ENCODE results near the gene SLC25A22.
A peak's percentile ranks its signal among the peaks of the same experiment; 100 is the strongest.

Gene SLC25A22

DNA sequence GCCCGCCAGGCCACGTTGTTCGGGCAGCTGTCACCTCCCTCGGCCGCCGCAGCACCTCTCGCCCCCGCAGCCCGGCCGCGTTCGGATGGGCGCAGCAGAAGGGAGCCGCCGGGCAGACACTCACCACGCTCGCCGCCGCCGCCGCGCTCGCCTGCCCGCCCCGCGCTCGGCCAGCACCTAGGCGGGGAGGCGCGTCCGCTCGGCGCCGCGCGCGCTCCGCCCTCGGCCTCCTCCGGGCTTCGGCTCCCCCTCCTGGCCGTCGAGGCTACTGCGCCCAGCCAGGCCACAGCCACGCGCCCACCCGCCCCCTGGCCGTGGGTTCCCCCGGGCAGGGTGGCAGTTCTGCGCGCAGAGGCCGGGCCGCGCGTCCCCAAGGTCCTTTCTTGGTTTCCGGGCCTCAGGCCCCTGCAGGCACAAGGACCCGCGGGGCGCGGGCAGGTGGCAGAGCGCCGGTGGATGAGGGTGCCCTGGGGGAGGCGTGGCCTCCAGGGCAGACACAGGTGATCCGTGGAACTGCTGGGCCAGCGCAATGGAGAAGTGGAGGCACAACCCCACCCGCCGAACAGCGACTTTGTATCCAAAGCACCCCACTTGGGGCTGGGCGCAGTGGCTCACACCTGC, at the start of gene SLC25A22:
TSS of gene SLC25A22 (minus strand) at position 189 of the 621 bp plus-strand sequence. CDS start 3,275 bp downstream, outside the sequence.
- DNase-seq: peak; percentile 72

DNA sequence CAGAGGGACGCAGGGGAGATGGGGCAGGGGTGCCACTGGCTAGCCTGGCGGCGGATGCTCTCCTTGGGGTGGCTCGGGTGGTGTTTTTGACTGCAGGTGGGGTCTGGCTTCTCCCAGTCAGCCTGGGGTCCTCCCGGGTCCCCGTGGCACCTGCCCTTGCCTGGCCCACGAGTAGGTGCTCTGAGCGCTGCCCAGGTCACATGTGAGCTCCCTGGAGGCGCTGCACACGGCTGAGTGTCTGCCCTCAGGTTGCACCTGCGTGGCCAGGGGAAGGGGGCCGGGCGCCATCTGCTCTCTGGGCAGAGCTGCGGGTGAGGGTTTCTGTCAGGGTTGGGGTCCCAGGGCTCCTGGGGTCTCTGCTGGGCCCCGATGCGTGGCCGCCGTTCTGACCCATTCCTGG, 49.8 kb upstream of the SLC25A22 start:
- DNase-seq: no peak

DNA sequence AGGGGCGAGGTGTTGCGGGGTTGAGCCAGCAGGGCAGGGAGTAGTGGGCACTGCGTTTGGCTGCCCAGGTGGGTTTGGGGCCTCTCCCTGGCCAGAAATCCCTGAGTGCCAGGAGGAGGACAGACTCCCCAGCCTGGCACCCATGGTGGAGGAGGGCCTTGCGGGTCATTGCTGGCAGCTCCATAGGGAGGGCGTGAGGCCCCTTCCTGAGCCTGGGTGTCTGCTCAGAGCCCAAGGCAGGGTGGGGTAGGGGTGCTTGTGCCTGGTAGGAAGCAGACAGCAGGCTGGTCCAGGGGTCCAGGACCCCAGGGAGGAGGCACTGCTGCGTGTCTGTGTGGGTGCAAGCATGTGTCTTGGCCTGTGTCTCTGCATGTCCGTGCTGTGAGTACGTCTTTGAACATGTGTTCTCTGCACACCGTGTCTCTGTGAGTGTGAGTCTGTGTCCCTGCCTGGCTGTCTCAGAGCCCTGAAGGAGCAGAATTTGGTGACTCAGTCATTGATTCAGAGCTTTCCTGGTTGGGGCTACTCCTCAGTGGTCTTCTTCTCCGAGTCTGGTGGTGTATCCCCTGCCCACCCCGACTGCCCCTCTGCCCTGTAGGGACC, 48.5 kb upstream of the SLC25A22 start:
- DNase-seq: no peak

DNA sequence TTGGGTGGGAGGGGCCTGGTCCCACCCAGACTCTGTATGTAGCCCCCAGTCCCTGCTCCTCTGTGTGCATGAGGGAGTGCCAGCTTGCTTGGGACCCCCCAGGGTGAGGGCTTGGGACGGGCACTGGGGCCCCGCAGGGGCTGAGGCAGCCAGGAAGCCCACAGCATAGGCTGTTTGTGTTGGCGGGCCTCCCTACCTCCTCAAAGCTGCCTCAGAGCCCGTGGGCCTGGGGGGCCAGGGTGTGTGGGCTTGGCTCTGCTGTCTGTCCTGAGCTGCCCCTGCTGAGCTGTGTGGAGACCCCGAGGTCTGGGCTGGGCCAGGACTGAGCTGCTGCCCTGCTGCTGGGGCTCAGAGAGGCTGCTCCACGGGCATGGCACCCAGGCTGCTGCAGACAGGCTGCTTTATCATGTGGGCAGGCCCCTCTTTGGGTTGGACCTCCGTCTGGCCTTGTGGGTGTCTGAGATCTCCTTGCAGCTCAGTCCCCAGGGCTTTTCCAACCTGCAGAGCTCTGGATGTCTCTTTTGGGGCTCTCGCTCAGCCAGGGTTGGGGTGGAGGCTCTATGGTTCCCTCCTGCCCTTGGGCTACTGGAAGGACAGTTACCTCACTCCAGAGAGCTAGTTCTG, 47.9 kb upstream of the SLC25A22 start:
- no peak for DNase-seq

DNA sequence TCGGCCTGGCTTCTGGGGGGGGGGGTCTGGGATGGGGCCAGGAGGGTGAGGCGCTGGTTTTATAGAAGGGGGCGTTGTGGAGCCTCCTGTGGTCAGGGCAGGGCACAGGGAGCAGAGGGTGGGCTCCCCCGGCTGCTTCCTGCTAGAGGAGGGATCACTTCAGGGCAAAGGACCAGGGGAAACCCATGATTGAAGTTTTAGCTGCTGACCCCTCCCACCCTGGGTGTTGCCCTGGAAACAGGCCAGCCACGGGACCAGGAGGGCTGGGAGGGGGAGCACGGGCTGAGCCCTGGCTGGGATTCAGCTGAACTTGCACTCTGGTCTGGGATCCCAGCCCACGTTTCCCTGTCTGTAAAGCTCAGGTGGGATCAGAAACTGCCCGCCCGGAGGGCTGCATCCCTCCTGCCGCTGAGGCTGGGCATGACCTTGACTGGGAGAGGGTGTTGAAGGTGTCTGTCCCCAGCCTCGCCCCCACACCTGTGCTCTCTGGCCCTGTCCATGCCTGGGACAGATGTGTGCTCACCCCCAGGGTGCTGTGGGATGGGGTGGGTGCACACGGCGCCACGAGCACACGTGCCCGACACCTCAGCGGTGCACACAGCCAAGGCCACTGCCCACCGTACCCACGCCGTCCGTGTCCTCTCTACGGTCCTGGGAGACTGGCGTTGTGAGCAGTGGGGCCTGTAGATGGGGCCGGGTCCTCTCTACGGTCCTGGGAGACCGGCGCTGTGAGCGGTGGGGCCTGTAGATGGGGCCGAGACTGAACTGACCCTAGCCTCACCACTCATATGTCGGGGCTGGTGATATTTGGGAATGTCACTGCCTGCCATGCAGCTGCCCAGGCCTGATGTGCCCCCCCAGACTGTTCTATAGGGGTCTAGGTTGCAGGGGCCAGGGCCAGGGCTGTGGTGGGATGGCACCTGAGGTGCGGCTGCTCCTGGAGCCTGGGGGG, 46.9 kb upstream of the SLC25A22 start:
- no peak for DNase-seq

DNA sequence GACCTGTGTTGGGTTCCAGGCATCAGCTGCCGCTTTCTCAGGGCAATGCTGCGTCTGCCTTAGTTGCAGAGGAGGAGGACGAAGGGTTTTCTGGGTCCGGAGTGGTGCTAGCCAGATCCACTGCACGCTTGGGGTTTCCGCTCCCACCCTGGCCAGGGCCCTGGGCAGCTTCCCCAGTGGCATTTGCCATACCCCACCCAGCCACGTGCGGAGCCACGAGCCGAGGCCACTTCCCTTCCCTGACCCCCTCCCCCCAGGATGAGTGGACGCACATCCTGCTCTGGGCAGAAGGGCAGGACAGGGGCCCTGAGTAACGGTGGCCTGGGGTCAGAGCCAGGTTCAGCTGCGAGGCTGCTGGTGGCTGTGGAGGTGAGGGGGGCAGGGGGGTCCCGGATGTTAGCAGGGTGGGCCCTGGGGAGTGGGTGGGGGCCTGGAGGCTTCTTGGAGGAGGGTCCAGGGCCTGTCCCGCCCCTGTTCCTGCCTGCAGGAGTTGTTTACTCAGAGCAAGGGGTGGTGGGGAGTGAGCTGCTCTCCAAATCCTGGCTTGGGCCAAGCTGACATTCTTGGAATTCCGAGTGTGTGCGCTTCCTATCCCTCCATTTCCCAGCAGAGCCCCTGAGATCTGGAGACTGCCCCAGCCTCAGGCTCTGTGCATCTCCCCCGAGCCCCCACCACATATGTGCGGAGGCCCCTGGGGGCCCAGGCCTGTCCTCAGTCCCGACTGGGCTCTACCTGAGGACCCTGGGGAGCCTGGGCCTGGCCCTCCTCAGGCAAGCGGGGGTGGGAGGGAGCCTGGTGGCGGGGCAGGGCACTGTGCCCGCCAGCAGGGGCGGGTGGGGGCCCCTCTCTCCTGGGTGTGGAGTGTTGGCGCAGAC, 46.0 kb upstream of the SLC25A22 start:
- DNase-seq: no peak

DNA sequence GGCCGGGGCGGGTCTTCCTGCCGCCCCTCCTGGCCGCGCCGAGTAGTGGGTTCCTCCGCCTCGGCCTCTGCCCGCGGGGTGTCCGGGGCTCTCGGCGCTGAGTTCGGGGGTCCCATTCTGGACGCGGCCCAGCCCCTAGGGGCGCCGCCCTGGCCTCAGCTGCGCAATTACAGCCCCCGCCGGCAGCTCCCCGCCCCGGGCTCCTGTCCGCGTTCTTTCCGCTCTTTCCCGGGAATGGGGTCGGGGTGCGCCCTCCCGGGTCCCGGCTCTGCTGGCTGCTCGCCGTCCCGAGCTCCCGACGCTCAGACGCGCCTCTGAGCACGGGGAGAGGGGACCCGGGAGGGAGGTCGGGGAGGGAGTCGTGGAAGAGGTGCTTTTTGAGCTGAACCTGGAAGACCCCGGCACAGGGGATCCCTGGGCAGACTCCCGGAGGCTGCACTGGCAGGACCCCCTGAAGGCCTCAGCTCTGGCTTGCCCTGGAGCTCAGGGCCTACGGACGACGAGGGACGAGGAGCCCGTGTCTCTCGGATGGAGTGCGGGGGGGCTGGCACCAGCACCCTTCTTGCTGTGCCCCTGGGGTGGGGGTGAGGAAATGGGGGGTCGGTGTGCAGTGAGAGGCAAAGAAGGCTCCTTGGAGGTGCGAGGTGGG, 45.1 kb upstream of the SLC25A22 start:
- no peak for DNase-seq

DNA sequence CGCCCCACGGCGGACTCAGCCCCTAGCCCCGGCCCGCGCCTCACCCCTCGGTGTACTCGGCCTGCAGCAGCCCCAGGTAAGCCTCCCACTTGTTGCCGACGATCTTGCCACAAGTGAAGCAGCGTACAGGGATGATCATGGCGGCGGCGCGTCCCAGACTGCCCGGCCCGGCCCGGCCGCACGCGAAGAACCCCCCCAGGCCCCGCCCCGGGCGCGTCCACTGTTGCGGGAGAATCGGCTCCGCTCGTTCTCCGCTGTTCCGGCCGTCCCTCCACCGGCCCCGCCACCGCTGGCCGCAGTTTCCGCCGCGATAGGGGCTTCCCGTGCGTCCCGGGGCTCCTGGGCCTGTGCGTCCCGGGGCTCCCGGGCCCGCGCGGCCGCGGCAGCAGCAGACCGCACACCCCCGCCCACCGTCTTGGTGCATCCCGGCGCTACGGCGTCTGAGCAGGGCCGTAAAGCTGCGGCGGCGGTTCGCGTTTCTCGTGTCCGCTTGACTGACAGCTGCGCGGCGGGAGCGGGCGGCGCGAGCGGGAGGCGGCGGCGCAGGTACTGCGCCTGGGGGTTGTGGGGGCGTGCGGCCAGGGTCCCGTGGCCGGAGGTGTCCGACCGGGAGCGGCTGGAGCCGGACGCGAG, 44.4 kb upstream of the SLC25A22 start, which contains the start of the genes POLR2L and TSPAN4:
TSS of gene POLR2L (minus strand) at position 160 of the 633 bp plus-strand sequence. CDS start at position 139, 21 bp downstream.
TSS of gene TSPAN4 (plus strand) at position 483 of the 633 bp plus-strand sequence. CDS start 7,453 bp downstream, outside the sequence.
- peak; percentile 78 for DNase-seq

DNA sequence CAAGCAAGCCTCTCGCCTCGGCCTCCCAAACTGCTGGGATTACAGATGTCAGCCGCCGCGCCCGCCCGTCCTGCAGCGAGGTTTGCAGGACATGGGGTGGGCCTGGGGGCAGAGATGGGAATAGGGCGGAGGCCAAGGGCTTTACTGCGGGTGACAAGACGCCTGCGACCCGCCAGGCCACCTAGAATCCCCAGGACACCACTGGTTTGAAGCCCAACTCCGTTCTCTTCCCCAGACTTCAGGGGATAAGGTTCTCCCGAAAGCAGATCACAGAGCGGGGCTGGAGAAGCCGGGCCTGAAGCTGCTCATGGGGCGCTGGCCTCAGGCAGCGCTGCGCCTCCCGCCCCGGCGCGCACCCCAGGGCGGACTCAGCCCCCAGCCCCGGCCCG, 43.9 kb upstream of the SLC25A22 start:
- DNase-seq: no peak

DNA sequence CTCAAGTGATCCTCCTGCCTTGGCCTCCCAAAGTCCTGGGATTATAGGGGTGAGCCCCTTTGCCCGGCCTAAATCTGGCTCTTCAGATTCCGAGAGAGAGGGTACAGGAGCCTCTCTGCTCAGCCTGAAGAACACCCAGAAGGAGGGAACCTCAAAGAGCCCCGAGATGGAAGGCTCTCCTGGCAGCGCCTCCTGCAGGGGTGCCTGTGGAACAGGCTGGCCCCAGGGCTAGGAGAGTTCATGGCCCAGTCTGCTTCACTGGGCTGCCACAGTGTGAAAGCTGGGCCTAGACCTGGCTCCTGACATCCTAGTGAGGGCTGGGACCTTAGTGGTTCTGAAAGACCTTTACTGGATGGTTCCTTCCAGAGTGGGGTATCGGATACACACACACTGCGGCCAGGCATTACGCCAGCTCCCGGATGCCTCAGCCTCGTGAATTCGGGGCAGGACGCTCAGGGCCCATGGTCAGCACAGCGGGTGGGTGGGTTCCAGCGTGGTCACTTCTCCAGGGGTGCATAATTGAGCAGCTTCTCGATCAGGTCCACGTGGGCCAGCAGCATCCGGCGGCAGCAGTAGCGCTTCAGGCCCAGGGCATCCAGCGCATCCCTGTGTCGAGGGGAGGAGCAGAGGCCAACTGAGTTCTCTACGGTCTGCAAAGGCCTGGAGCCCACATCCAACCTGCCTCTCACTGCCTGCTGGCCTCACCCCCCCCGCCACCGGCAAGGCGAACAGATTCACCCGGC, 42.0 kb upstream of the SLC25A22 start:
- no peak for DNase-seq

DNA sequence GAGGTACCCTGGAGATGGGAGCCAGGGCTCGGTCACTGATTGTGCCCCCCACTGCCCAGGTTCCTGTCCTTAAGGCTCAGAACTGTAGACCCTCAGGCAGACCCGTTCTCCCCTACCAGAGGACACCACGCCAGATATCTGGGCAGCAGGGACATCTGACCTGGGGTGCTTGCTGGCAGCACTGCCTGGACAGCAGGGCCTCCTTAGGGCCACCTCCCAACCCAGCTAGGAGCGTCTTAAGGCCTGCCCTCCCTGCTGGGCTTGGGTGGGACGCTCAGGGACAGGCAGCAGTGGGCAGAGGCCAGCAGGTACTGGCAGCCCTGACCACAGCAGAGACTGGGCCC, 41.2 kb upstream of the SLC25A22 start:
- no peak for DNase-seq

DNA sequence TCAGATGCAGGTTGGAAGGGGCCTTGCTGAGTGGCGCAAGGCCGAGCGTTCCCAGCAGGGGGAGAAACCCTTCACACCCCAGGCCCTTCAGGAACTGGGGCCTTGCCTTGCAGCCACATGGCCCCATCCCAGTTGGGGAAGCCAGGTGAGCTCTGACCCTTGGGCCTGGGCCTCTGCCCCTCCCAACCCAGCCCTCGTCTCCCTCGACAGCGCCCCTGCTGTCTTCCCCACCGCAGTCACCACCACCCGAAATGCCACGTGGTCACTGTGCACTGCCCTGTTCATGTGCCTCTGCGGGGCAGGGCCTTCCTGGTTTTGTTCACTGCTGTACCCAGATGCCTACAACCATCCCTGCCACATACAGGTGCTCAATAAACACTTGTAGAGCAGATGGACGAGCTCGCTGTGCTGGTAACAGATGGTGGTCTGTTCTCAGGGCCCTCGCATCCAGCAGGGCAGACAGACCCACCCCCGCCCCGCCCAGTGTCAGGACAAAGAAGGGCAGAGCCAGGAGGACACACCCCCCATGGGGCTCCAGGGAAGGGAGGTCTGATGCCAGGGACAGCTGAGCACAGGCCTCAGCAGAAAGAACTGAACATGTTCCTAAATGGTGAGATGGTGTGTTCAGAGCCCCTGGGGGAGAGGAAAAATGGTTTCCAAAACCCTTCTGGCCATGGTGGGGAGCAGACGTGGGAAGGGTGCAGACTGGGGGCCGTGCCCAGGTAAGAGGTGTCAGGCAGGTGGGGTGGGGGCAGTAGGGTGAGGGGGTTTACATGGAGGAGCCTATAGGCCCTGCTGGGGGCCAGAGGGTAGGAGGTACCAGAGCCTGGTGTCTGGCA, 40.6 kb upstream of the SLC25A22 start:
- DNase-seq: no peak

DNA sequence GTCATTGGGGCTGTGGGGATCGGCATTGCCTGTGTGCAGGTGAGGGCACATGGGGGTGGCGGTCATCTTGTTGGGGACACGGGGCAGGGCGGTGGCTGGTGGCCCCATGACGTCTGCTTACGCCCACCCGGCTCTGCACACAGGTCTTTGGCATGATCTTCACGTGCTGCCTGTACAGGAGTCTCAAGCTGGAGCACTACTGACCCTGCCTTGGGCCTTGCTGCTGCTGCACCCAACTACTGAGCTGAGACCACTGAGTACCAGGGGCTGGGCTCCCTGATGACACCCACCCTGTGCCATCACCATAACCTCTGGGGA, 39.9 kb upstream of the SLC25A22 start:
- DNase-seq: no peak

DNA sequence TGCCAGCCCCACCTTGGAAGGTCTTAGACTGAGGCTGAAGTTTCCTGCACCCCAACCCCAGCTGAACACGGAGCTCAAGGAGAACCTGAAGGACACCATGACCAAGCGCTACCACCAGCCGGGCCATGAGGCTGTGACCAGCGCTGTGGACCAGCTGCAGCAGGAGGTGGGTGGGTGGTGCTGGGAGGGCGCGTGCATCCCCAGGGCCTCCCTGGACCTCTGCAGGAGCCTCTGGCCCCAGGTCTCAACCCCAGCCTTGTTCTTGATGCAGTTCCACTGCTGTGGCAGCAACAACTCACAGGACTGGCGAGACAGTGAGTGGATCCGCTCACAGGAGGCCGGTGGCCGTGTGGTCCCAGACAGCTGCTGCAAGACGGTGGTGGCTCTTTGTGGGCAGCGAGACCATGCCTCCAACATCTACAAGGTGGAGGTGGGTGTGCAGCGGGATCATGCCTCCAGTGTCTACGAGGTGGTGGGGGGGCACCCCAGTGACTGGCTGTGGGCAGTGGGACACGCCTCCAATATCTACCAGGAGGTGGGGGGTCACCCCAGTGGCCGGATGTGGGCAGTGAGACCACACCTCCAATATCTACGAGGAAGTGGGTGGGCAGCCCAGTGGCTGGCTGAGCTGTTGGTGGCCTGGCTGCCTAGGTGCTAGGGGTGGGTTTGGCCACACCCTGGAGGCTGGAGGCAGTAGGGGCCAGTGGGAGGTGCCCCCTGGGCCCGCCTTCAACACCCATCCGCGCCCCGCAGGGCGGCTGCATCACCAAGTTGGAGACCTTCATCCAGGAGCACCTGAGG, 39.3 kb upstream of the SLC25A22 start:
- DNase-seq: no peak

DNA sequence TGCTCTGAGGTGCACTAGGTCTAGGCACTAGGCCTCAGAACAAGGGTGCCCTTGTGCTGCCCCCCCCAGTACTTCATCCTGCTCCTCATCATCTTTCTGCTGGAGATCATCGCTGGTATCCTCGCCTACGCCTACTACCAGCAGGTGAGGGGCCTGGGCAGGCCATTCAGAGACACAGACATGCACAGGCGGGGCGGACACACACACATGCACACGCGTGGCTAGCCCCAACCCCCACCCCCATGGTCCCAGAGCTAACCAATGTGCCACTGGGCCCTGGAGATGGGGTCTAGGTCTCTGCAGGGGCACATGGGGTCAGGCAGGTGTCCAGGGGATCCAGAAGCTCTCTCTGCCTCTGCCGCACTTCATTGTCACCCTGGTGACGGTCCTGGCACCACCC, 38.6 kb upstream of the SLC25A22 start:
- no peak for DNase-seq

DNA sequence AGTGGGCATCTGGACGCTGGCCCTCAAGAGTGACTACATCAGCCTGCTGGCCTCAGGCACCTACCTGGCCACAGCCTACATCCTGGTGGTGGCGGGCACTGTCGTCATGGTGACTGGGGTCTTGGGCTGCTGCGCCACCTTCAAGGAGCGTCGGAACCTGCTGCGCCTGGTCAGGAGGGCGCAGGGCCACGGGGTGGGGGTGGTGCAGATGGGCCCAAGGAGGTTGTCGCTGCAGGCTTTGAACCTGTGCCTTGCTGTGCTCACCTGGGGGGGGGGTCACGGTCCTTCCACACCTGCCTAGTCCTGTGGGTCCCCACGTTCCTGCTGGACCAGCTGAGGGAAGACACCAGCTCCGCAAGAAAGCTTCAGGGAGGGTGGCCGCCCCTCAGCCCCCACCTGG, 38.2 kb upstream of the SLC25A22 start:
- DNase-seq: no peak

DNA sequence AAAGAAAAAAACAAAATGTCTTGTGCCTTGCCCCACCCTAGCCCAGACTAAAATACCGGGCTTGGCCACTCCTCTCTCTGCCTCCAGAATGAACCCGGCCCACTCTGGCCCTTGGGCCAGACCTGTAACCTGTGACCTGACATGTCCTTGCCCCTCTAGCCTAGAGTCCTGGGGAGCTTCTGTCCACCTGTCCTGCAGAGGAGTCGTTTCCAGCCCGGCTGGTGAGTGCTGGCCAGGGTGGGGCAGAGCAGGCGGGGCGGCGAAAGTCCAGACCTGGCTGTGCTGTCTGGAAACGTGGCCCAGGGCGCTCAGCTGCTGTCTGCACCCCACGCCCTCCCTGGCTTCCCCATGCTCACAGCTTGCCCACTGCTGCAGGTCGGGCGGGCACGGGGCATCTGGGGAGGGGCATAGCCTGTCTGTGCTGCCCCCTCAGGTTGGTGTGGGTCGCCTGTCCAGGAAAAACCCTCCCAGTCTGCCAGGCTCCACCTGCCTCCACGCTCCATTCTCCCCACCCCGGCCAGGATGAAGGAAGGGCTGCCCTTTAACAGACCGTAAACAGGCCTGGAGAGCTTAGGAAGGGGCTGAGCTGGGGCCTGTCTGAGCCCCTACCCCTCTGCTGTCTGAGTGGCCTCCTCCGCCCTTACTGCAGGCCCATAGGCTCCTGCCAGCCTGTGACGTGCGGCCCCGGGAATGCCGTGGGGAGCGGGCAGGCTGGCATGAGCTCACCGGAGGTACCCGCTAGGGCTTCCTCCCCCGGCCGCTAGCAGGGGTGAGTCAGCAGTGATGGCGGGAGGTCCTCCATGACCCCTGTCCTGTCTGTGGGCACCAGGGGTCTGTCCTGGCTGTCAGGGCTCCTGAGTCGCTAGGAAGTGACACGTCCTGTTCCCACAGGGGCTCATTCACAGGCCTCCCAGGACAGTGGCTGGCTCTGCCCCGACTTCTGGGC, 36.6 kb upstream of the SLC25A22 start:
- DNase-seq: no peak

Measured in activated CD4-positive, alpha-beta T cell treated with anti-CD3 and anti-CD28 coated beads for 1 hour (primary cell).